ENCODE results near the gene ASPG. TPM values are rescaled to one million over a fixed set of nuclear protein-coding genes. Genes with fewer than 3 reads are reported as not detected.

The ASPG gene
- total RNA-seq, 1 experiment from 2014 or later, result 0.22 TPM

DNA sequence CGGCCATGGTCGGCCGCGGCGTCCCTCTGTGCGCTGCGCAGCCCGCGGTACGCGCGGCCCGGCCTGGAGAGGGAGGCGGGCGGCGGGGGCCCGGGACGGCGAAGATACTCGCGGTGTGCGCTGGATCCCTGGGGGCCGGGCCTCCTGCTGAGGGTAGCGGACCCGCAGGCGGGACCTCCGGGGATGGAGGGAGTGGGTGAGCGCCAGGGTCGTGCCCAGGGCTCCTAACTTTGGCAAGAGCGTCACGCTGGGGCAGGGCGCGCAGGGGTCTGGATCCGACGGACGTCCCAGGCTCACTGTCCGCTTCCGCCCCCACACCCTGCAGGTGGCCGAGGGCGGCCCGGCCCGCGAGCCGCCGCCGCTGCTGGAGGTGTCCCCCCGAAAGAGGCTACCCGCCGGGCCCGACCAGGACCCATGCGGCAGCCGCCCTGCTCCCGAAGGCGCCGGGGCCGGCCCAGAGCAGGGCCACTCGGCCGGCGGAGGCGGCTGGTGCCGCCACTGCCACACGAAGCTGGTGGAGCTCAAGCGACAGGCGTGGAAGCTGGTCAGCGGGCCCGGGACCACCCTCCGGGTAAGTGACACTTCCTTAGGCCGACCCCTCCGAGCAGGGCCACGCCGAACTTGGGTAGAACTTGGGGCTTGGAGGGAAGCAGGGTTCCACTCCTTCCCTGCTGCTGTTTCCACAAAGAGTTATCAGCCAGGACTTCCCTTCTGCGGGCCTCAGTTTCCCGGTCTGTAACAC, 53.4 kb downstream of the ASPG start:
- Histone ChIP-seq H3K9ac (ENCODE audit: low read length) (no peak overlapping the region), H2AFZ (ENCODE audit: low read length) (no peak overlapping the region; the same call in 1 of the 2 replicates), H3F3A (ENCODE audit: low read length, unreplicated experiment) (no peaks in the 10 kb centered on the region), H3K27ac (ENCODE audit: low read length) (no peak overlapping the region), H3K27me3 (ENCODE audit: low read length) (peaks cover 41% of the 10 kb centered on the region), H3K9me2 (replicated peaks; ENCODE audit: low read length) (no peaks in the 10 kb centered on the region), H3K9me3 (ENCODE audit: low read length) (no peaks in the 10 kb centered on the region), H4K20me1 (ENCODE audit: low read length) (no peaks in the 10 kb centered on the region), H3K79me2 (ENCODE audit: low read length) (no peaks in the 10 kb centered on the region), H3K4me3 (ENCODE audit: low read length) (peak overlapping the region; percentile 63), H3K4me2 (ENCODE audit: low read length) (peak overlapping the region; percentile 91), H3K4me1 (ENCODE audit: insufficient read depth, low read length) (peaks cover 5% of the 10 kb centered on the region; the same call in 1 of the 2 replicates), H3K36me3 (ENCODE audit: low read depth, low read length) (no peaks in the 10 kb centered on the region)
- DNase-seq, result no peak
- CTCF ChIA-PET, result no interaction called here
- TF ChIP-seq EZH2phosphoT487 (IDR thresholded peaks at IDR 0.05; ENCODE audit: borderline replicate concordance, low read length) (0 out of 2 replicates have a peak, but pooled peaks have one; percentile 57), EZH2 (IDR thresholded peaks at IDR 0.05; ENCODE audit: low read length, unreplicated experiment) (peak; percentile 80)
- TF ChIP-seq, protein P1, sequence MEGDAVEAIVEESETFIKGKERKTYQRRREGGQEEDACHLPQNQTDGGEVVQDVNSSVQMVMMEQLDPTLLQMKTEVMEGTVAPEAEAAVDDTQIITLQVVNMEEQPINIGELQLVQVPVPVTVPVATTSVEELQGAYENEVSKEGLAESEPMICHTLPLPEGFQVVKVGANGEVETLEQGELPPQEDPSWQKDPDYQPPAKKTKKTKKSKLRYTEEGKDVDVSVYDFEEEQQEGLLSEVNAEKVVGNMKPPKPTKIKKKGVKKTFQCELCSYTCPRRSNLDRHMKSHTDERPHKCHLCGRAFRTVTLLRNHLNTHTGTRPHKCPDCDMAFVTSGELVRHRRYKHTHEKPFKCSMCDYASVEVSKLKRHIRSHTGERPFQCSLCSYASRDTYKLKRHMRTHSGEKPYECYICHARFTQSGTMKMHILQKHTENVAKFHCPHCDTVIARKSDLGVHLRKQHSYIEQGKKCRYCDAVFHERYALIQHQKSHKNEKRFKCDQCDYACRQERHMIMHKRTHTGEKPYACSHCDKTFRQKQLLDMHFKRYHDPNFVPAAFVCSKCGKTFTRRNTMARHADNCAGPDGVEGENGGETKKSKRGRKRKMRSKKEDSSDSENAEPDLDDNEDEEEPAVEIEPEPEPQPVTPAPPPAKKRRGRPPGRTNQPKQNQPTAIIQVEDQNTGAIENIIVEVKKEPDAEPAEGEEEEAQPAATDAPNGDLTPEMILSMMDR (conservative IDR thresholded peaks at IDR 0.05; ENCODE audit: low read depth, low read length), result no peak
- ATAC-seq, result peak; percentile 3; the same call in 1 of the 2 replicates
- intact Hi-C loops (cut with micrococcal nuclease), result loop anchor here (10.0 kb wide), 1 partner anchor 506 kb away; no protein-coding TSS in a partner anchor
- POLR2A ChIA-PET (ENCODE audit: unreplicated experiment), result no interaction called here
- no TSS peak for BruUV-seq (replicated peaks)

DNA sequence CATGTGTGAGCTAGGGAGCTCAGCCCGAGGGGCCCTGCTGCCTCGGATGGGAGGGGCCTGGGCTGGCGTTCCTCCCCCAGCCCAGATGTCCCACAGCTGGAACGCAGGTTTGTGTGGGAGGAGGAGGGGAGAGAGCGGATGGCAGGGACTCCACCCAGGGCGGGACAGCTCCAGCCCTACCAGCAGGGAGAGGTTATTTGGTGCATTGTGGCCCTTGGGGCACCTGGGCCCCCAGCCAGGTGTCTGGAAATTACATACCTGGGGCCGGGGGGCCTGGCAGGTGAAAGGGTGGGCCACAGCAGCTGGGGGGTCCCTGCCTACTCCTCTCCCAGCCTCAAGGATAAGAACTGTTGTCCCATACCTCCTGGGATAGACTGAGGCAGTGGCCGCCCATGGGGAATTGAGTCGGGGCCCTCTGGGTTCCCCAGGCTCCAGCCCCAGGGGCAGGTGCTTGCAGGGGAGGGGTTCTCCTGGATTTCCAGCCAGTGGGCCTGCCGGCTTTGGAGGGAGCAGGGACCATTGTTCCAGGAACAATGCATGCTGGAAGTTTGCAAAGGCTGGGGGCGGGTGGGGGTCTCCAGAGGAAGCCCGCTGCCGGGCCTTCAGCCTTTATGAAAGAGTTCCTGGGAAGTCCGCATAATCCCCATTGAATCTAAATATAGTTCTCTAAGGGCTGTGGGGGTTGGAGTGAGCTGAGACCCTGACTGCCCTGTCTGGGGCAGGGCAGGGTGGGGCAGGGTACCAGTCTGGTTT, 54.1 kb downstream of the ASPG start:
- H3K4me1 ChIP-seq (ENCODE audit: insufficient read depth, low read length), result peaks cover 5% of the 10 kb centered on the region; the same call in 1 of the 2 replicates
- H3F3A ChIP-seq (ENCODE audit: low read length, unreplicated experiment), result no peaks in the 10 kb centered on the region
- ChIA-PET POLR2A (ENCODE audit: unreplicated experiment) (no interaction called here), CTCF (no interaction called here)
- H3K4me3 ChIP-seq (ENCODE audit: low read length), result peak overlapping the region; percentile 63; the same call in 1 of the 2 replicates
- intact Hi-C loops (cut with micrococcal nuclease), result loop anchor here (10.0 kb wide), 1 partner anchor 505 kb away; no protein-coding TSS in a partner anchor
- no peaks in the 10 kb centered on the region for H3K79me2 ChIP-seq (ENCODE audit: low read length)
- no peak overlapping the region for H2AFZ ChIP-seq (ENCODE audit: low read length)
- no peaks in the 10 kb centered on the region for H3K9me3 ChIP-seq (ENCODE audit: low read length)
- no peak for DNase-seq
- peaks cover 48% of the 10 kb centered on the region for H3K27me3 ChIP-seq (ENCODE audit: low read length)
- no peak for ATAC-seq
- H3K4me2 ChIP-seq (ENCODE audit: low read length), result peak overlapping the region; percentile 91
- no peak overlapping the region for H3K27ac ChIP-seq (ENCODE audit: low read length)
- H4K20me1 ChIP-seq (ENCODE audit: low read length), result no peaks in the 10 kb centered on the region
- no peaks in the 10 kb centered on the region for H3K9me2 ChIP-seq (replicated peaks; ENCODE audit: low read length)
- H3K9ac ChIP-seq (ENCODE audit: low read length), result no peak overlapping the region
- no TSS peak for BruUV-seq (replicated peaks)
- TF ChIP-seq, protein P1 (conservative IDR thresholded peaks at IDR 0.05; ENCODE audit: low read depth, low read length), result no peak
- TF ChIP-seq EZH2 (IDR thresholded peaks at IDR 0.05; ENCODE audit: low read length, unreplicated experiment) (no peak), EZH2phosphoT487 (IDR thresholded peaks at IDR 0.05; ENCODE audit: borderline replicate concordance, low read length) (no peak)
- no peaks in the 10 kb centered on the region for H3K36me3 ChIP-seq (ENCODE audit: low read depth, low read length)

DNA sequence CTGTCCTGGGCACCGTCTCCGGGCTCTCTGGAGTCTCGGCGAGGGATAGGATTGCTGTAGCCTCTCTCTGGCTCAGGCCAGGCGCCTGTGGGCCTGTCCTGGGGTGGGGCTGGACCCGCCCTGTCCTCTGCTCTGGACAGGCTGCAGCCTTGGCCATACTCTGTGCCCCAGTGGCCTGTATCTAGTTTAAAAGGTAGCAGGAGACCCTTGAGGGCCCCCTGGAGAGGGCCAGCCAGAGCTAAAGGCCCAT, 54.6 kb downstream of the ASPG start:
- peaks cover 5% of the 10 kb centered on the region; the same call in 1 of the 2 replicates for H3K4me1 ChIP-seq (ENCODE audit: insufficient read depth, low read length)
- ATAC-seq, result no peak
- H3K9me2 ChIP-seq (replicated peaks; ENCODE audit: low read length), result no peaks in the 10 kb centered on the region
- DNase-seq, result no peak
- intact Hi-C loops (cut with micrococcal nuclease), result no loop called here
- no peaks in the 10 kb centered on the region for H3K79me2 ChIP-seq (ENCODE audit: low read length)
- no peaks in the 10 kb centered on the region for H3F3A ChIP-seq (ENCODE audit: low read length, unreplicated experiment)
- no peak overlapping the region for H3K4me2 ChIP-seq (ENCODE audit: low read length)
- no peaks in the 10 kb centered on the region for H3K9me3 ChIP-seq (ENCODE audit: low read length)
- H3K4me3 ChIP-seq (ENCODE audit: low read length), result no peak overlapping the region
- no peaks in the 10 kb centered on the region for H4K20me1 ChIP-seq (ENCODE audit: low read length)
- no peak overlapping the region for H2AFZ ChIP-seq (ENCODE audit: low read length)
- H3K36me3 ChIP-seq (ENCODE audit: low read depth, low read length), result no peaks in the 10 kb centered on the region
- ChIA-PET CTCF (no interaction called here), POLR2A (ENCODE audit: unreplicated experiment) (no interaction called here)
- BruUV-seq (replicated peaks), result no TSS peak
- H3K9ac ChIP-seq (ENCODE audit: low read length), result no peak overlapping the region
- H3K27me3 ChIP-seq (ENCODE audit: low read length), result peaks cover 48% of the 10 kb centered on the region
- TF ChIP-seq EZH2 (IDR thresholded peaks at IDR 0.05; ENCODE audit: low read length, unreplicated experiment), result no peak
- no peak for TF ChIP-seq EZH2phosphoT487 (IDR thresholded peaks at IDR 0.05; ENCODE audit: borderline replicate concordance, low read length)
- TF ChIP-seq, protein P1 (conservative IDR thresholded peaks at IDR 0.05; ENCODE audit: low read depth, low read length), result no peak
- H3K27ac ChIP-seq (ENCODE audit: low read length), result no peak overlapping the region

Measured in PC-3 (cell line).